WTC11 (cell line): ENCODE data around the gene GPC2. TPM values are rescaled to one million over a fixed set of nuclear protein-coding genes. Genes with fewer than 3 reads are reported as not detected.

Experiments used
- ATAC-seq: fragments of 200-7000 bp; cut with Tn5 transposase; 2 replicates; pipeline ENCODE4 v1.10.0; 2021; ENCODE audit warnings: mild to moderate bottlenecking, moderate library complexity
- CTCF ChIA-PET: fragments of 300-600 bp; sonication (Branson Sonifier 250); formaldehyde crosslinking; loops from one replicate; lab custom pipeline; 2021; ENCODE audit warnings: antibody characterized with exemption; lab: Charles Lee
- POLR2A ChIA-PET: fragments of 350-600 bp; sonication (Branson Sonifier 250); formaldehyde crosslinking; loops from one replicate; lab custom pipeline; 2021; ENCODE audit warnings: antibody characterized with exemption; lab: Charles Lee
- DNase-seq: peaks from one replicate; pipeline ENCODE4 v3.0.0; 2021; ENCODE audit warnings: low spot score
- H3K27ac Mint-ChIP-seq: 2 replicates; pipeline ENCODE4 v1.8.0; 2021; ENCODE audit warnings: mixed read lengths
- H3K27me3 Mint-ChIP-seq: 2 replicates; pipeline ENCODE4 v1.8.0; 2021; ENCODE audit warnings: low read depth, mild to moderate bottlenecking, moderate library complexity, mixed read lengths
- H3K36me3 Mint-ChIP-seq: 2 replicates; pipeline ENCODE4 v1.8.0; 2021; ENCODE audit warnings: mixed read lengths
- H3K4me1 Mint-ChIP-seq: 2 replicates; pipeline ENCODE4 v1.8.0; 2022; ENCODE audit warnings: mixed read lengths
- H3K4me3 Mint-ChIP-seq: 2 replicates; pipeline ENCODE4 v1.8.0; 2021; ENCODE audit warnings: mild to moderate bottlenecking, moderate library complexity, mixed read lengths
- H3K9me3 Mint-ChIP-seq: 2 replicates; pipeline ENCODE4 v1.8.0; 2021; ENCODE audit warnings: mixed read lengths
- ATF1 ChIP-seq: sonication (generic); formaldehyde crosslinking; IDR thresholded peaks from 2 replicates; pipeline ENCODE4 v1.8.1; 2023; ENCODE audit warnings: mild to moderate bottlenecking, moderate library complexity, missing genetic modification reagents
- CBFB ChIP-seq: sonication (generic); formaldehyde crosslinking; IDR thresholded peaks from 2 replicates; pipeline ENCODE4 v1.8.1; 2022; ENCODE audit warnings: mild to moderate bottlenecking, low read depth, missing genetic modification reagents
- CDX4 ChIP-seq: fragments of 250-450 bp; sonication (Bioruptor Pico); IDR thresholded peaks from 2 replicates; pipeline ENCODE4 v1.9.0; 2021; ENCODE audit warnings: moderate library complexity, mild to moderate bottlenecking, inconsistent platforms, borderline replicate concordance
- CREM ChIP-seq: sonication (generic); formaldehyde crosslinking; IDR thresholded peaks from 2 replicates; pipeline ENCODE4 v1.8.1; 2022; ENCODE audit warnings: mild to moderate bottlenecking, missing genetic modification reagents, moderate library complexity
- E2F4 ChIP-seq: sonication (generic); formaldehyde crosslinking; IDR thresholded peaks from 2 replicates; pipeline ENCODE4 v1.8.1; 2022; ENCODE audit warnings: low read depth, mild to moderate bottlenecking, moderate library complexity, missing genetic modification reagents, borderline replicate concordance
- ELF4 ChIP-seq: sonication (generic); formaldehyde crosslinking; IDR thresholded peaks from 2 replicates; pipeline ENCODE4 v1.8.1; 2022; ENCODE audit warnings: low read depth, mild to moderate bottlenecking, moderate library complexity, missing genetic modification reagents
- ERG ChIP-seq: fragments of 250-450 bp; sonication (Bioruptor Pico); IDR thresholded peaks from 2 replicates; pipeline ENCODE4 v1.8.0; 2021; ENCODE audit warnings: mild to moderate bottlenecking
- ESRRA ChIP-seq: sonication (generic); formaldehyde crosslinking; IDR thresholded peaks from 2 replicates; pipeline ENCODE4 v1.8.1; 2022; ENCODE audit warnings: mild to moderate bottlenecking, missing genetic modification reagents, borderline replicate concordance
- ETV6 ChIP-seq: sonication (generic); formaldehyde crosslinking; IDR thresholded peaks from 2 replicates; pipeline ENCODE4 v1.8.1; 2022; ENCODE audit warnings: mild to moderate bottlenecking, missing genetic modification reagents
- FOXK1 ChIP-seq: sonication (generic); formaldehyde crosslinking; IDR thresholded peaks from 2 replicates; pipeline ENCODE4 v1.8.0; 2022; ENCODE audit warnings: mild to moderate bottlenecking, moderate library complexity, missing genetic modification reagents
- GABPB1 ChIP-seq: sonication (generic); formaldehyde crosslinking; IDR thresholded peaks from 2 replicates; pipeline ENCODE4 v1.8.1; 2023; ENCODE audit warnings: mild to moderate bottlenecking, missing genetic modification reagents
- HMGA2 ChIP-seq: fragments of 250-450 bp; sonication (Bioruptor Pico); IDR thresholded peaks from 2 replicates; pipeline ENCODE4 v1.4.0; 2021; ENCODE audit warnings: mild to moderate bottlenecking, moderate library complexity
- IRF2 ChIP-seq: sonication (generic); formaldehyde crosslinking; IDR thresholded peaks from 2 replicates; pipeline ENCODE4 v1.8.0; 2022; ENCODE audit warnings: low read depth, missing genetic modification reagents, borderline replicate concordance
- MXD4 ChIP-seq: fragments of 250-450 bp; sonication (Bioruptor Pico); IDR thresholded peaks from 2 replicates; pipeline ENCODE4 v1.8.0; 2021; ENCODE audit warnings: mild to moderate bottlenecking, moderate library complexity, borderline replicate concordance
- NR3C1 ChIP-seq: sonication (generic); formaldehyde crosslinking; conservative IDR thresholded peaks from 2 replicates; pipeline ENCODE4 v1.8.1; 2023; ENCODE audit warnings: low read depth, mild to moderate bottlenecking, missing genetic modification reagents
- PRRX2 ChIP-seq: fragments of 250-450 bp; sonication (Bioruptor Pico); IDR thresholded peaks from 2 replicates; pipeline ENCODE4 v1.8.0; 2021; ENCODE audit warnings: mild to moderate bottlenecking
- RORB ChIP-seq: fragments of 250-450 bp; sonication (Bioruptor Pico); IDR thresholded peaks from 2 replicates; pipeline ENCODE4 v1.9.0; 2021; ENCODE audit warnings: mild to moderate bottlenecking
- USF1 ChIP-seq: sonication (generic); formaldehyde crosslinking; IDR thresholded peaks from 2 replicates; pipeline ENCODE4 v1.8.0; 2022; ENCODE audit warnings: mild to moderate bottlenecking, missing genetic modification reagents
- USF2 ChIP-seq: sonication (generic); formaldehyde crosslinking; IDR thresholded peaks from 2 replicates; pipeline ENCODE4 v1.8.1; 2023; ENCODE audit warnings: mild to moderate bottlenecking, missing genetic modification reagents, moderate library complexity
- ZBTB21 ChIP-seq: sonication (generic); formaldehyde crosslinking; IDR thresholded peaks from 2 replicates; pipeline ENCODE4 v1.8.1; 2023; ENCODE audit warnings: mild to moderate bottlenecking, missing genetic modification reagents, borderline replicate concordance
- ZNF263 ChIP-seq: sonication (generic); formaldehyde crosslinking; IDR thresholded peaks from 2 replicates; pipeline ENCODE4 v1.8.1; 2022; ENCODE audit warnings: low read depth, mild to moderate bottlenecking, moderate library complexity, missing genetic modification reagents
- ZNF423 ChIP-seq: fragments of 250-450 bp; sonication (Bioruptor Pico); IDR thresholded peaks from 2 replicates; pipeline ENCODE4 v2.1.2; 2022; ENCODE audit warnings: mild to moderate bottlenecking, moderate library complexity
- ZSCAN18 ChIP-seq: fragments of 250-450 bp; sonication (Bioruptor Pico); IDR thresholded peaks from 2 replicates; pipeline ENCODE4 v2.1.2; 2022; ENCODE audit warnings: mild to moderate bottlenecking, moderate library complexity
- total RNA-seq: library from RNA; stranded (reverse); gene quantifications from 3 replicates; pipeline ENCODE4 v1.2.3, GENCODE V29; 2021

GPC2 gene
- total RNA-seq, 1 experiment from 2014 or later: 52.1 TPM

GRCh38 chr7:100128637-100128963, 48.6 kb downstream of the GPC2 start:
- ChIA-PET CTCF (interaction anchor here (0.6 to 3.2 kb wide), 5 partner anchors 19 to 40 kb away, joined by 3 to 41 read pairs (median 3); partner anchors contain the start of genes AP4M1, GAL3ST4, LAMTOR4 and MCM7), POLR2A (interaction anchor here (1.0 kb wide), 1 partner anchor 27 kb away, joined by 9 read pairs; the partner anchor contains the start of genes AP4M1 and MCM7)
- Mint-ChIP-seq H3K36me3 (no peaks in the 10 kb centered on the region), H3K9me3 (no peaks in the 10 kb centered on the region), H3K4me3 (peak overlapping the region; percentile 77), H3K27ac (no peak overlapping the region), H3K4me1 (peaks cover 14% of the 10 kb centered on the region), H3K27me3 (peaks cover 15% of the 10 kb centered on the region)
- TF ChIP-seq IRF2 (CRISPR knock-in tag): no peak
- no peak for TF ChIP-seq MXD4 (CRISPR knock-in tag)
- no peak for TF ChIP-seq ETV6 (CRISPR knock-in tag)
- no peak for TF ChIP-seq CREM (CRISPR knock-in tag)
- TF ChIP-seq CBFB (CRISPR knock-in tag): no peak
- TF ChIP-seq ZNF263 (CRISPR knock-in tag): no peak
- no peak for TF ChIP-seq ATF1 (CRISPR knock-in tag)
- TF ChIP-seq NR3C1 (CRISPR knock-in tag): no peak
- no peak for TF ChIP-seq ESRRA
- TF ChIP-seq E2F4 (CRISPR knock-in tag): no peak
- no peak for TF ChIP-seq ZNF423 (CRISPR knock-in tag)
- no peak for TF ChIP-seq HMGA2 (CRISPR knock-in tag)
- no peak for TF ChIP-seq USF2 (CRISPR knock-in tag)
- TF ChIP-seq GABPB1 (CRISPR knock-in tag): no peak
- no peak for TF ChIP-seq ERG (CRISPR knock-in tag)
- TF ChIP-seq ZSCAN18: no peak
- ATAC-seq (no peak), DNase-seq (no peak)

GRCh38 chr7:100127866-100128636, 49.1 kb downstream of the GPC2 start:
- no peaks in the 10 kb centered on the region for H3K36me3 Mint-ChIP-seq
- DNase-seq (peak; percentile 43), ATAC-seq (peak; percentile 27)
- no peak overlapping the region for H3K27ac Mint-ChIP-seq
- peaks cover 15% of the 10 kb centered on the region for H3K27me3 Mint-ChIP-seq
- CTCF ChIA-PET: interaction anchor here (0.6 to 1.0 kb wide), 4 partner anchors 19 to 40 kb away, joined by 3 read pairs; partner anchors contain the start of genes GAL3ST4 and LAMTOR4
- peak overlapping the region; percentile 77 for H3K4me3 Mint-ChIP-seq
- no peaks in the 10 kb centered on the region for H3K9me3 Mint-ChIP-seq
- POLR2A ChIA-PET: interaction anchor here (1.0 kb wide), 1 partner anchor 27 kb away, joined by 9 read pairs; the partner anchor contains the start of genes AP4M1 and MCM7
- no peak for TF ChIP-seq CDX4 (CRISPR knock-in tag)
- 0 out of 2 replicates have a peak, but pooled peaks have one; percentile 3 for TF ChIP-seq FOXK1 (CRISPR knock-in tag)
- no peak for TF ChIP-seq ZBTB21 (CRISPR knock-in tag)
- TF ChIP-seq ELF4: no peak
- no peak for TF ChIP-seq RORB (CRISPR knock-in tag)
- no peak for TF ChIP-seq PRRX2 (CRISPR knock-in tag)
- 0 out of 2 replicates have a peak, but pooled peaks have one; percentile 13 for TF ChIP-seq USF1 (CRISPR knock-in tag)
- no peak for TF ChIP-seq USF2 (CRISPR knock-in tag)
- H3K4me1 Mint-ChIP-seq: peaks cover 14% of the 10 kb centered on the region
